MCF 10A (cell line): ENCODE data around the gene TUBGCP6. TPM values are rescaled to one million over a fixed set of nuclear protein-coding genes. Genes with fewer than 3 reads are reported as not detected.

Source experiments
- BruUV-seq: library from RNA; stranded (reverse); fragments of 400-500 nt; replicated peaks from 2 replicates; lab custom pipeline; 2021; lab: Mats Ljungman, UMichigan
- CTCF ChIA-PET: fragments of 300-600 bp; sonication (Branson Sonifier 250); formaldehyde crosslinking; extraction: SDS; loops from one replicate; lab custom pipeline; 2021; ENCODE audit warnings: antibody characterized with exemption, inconsistent platforms; lab: Yijun Ruan, JAX
- POLR2A ChIA-PET: fragments of 300-600, 350-650 bp; sonication (Branson Sonifier 250); formaldehyde crosslinking; extraction: SDS; loops from one replicate; lab custom pipeline; 2020; ENCODE audit warnings: antibody characterized with exemption, inconsistent platforms; lab: Yijun Ruan, JAX
- DNase-seq: peaks from one replicate; pipeline ENCODE4 v3.0.0-alpha.2; 2018; ENCODE audit not compliant: unreplicated experiment
- H3K27ac Mint-ChIP-seq: one replicate; pipeline ENCODE4 v1.8.0; 2022; ENCODE audit warnings: mild to moderate bottlenecking, low read depth, mixed read lengths; ENCODE audit not compliant: unreplicated experiment
- H3K27me3 Mint-ChIP-seq: one replicate; pipeline ENCODE4 v1.8.0; 2022; ENCODE audit warnings: mixed read lengths; ENCODE audit not compliant: insufficient read depth, unreplicated experiment
- H3K36me3 Mint-ChIP-seq: one replicate; pipeline ENCODE4 v1.8.0; 2022; ENCODE audit warnings: mild to moderate bottlenecking, moderate library complexity, mixed read lengths; ENCODE audit not compliant: insufficient read depth, unreplicated experiment
- H3K4me1 Mint-ChIP-seq: one replicate; pipeline ENCODE4 v1.8.0; 2022; ENCODE audit warnings: mixed read lengths; ENCODE audit not compliant: insufficient read depth, unreplicated experiment
- H3K4me3 Mint-ChIP-seq: one replicate; pipeline ENCODE4 v1.8.0; 2022; ENCODE audit warnings: mild to moderate bottlenecking, moderate library complexity, mixed read lengths; ENCODE audit not compliant: unreplicated experiment
- H3K9me3 Mint-ChIP-seq: one replicate; pipeline ENCODE4 v1.8.0; 2022; ENCODE audit warnings: mixed read lengths; ENCODE audit not compliant: unreplicated experiment
- CTCF ChIP-seq: fragments of 200-600 bp; IDR thresholded peaks from one replicate; pipeline ENCODE4 v1.8.0; 2022; ENCODE audit warnings: antibody characterized with exemption, mild to moderate bottlenecking; ENCODE audit not compliant: unreplicated experiment
- intact Hi-C: fragments of 100-400 bp; cut with micrococcal nuclease; formaldehyde crosslinking; loops from 2 replicates; pipeline ENCODE4 v1.14.1; 2022
- total RNA-seq: library from RNA; stranded (reverse); gene quantifications from 2 replicates; pipeline ENCODE4 v1.2.3, GENCODE V29; 2022

The TUBGCP6 gene
- total RNA-seq, 1 experiment from 2014 or later = 27.9 TPM

DNA sequence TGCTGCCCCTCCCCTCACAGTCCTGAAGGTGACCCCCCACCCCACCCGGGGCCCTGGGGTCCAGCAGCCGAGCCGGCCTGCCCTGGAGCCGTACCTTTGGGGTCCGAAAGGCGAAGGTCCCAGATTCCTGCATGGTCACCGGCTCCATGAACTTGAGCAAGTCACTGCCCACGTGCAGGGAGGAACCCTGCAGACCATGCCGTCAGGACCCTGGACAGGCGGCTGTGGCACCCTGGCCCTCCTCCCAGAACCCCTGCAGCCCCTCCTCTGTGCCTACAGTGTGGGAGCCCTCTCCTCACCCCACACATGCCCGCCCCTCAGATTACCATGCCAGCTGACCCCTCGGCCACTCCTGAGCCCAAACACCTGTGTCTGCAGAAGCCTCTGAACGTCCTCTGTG, 39.7 kb upstream of the TUBGCP6 start:
- ChIA-PET POLR2A (interaction anchor here (0.6 to 0.8 kb wide), 2 partner anchors 13 to 21 kb away, joined by 3 to 4 read pairs; no protein-coding TSS in a partner anchor), CTCF (interaction anchor here (0.6 to 0.7 kb wide), 2 partner anchors 8 to 19 kb away, joined by 4 read pairs; no protein-coding TSS in a partner anchor)
- H3K9me3 Mint-ChIP-seq = no peaks in the 10 kb centered on the region
- H3K27ac Mint-ChIP-seq = no peak overlapping the region
- no peak for DNase-seq
- peaks cover 4% of the 10 kb centered on the region for H3K4me1 Mint-ChIP-seq
- no peak overlapping the region for H3K4me3 Mint-ChIP-seq
- TF ChIP-seq CTCF = no peak
- BruUV-seq = no TSS peak
- no peaks in the 10 kb centered on the region for H3K27me3 Mint-ChIP-seq
- intact Hi-C loops = no loop called here
- peaks cover 76% of the 10 kb centered on the region for H3K36me3 Mint-ChIP-seq

DNA sequence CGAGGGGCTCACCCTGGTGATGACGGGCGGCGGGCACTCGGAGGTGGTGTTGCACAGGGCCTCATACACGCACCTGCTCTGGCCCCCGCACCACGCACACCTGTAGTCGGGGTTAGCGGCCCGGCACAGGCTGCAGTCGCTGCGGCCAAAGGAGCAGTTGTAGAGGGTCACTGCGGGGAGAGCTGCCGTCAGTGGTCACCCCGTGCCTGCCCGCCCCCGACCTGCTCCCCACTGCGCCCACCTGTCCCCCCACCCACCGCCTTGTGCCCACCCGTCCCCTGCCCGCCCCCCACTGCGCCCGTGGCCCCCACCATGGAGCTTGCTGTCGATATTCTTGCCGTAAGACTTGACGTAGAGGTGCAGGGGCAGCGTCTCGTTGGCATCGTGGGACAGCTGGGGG, 39.0 kb upstream of the TUBGCP6 start:
- no peak overlapping the region for H3K4me3 Mint-ChIP-seq

DNA sequence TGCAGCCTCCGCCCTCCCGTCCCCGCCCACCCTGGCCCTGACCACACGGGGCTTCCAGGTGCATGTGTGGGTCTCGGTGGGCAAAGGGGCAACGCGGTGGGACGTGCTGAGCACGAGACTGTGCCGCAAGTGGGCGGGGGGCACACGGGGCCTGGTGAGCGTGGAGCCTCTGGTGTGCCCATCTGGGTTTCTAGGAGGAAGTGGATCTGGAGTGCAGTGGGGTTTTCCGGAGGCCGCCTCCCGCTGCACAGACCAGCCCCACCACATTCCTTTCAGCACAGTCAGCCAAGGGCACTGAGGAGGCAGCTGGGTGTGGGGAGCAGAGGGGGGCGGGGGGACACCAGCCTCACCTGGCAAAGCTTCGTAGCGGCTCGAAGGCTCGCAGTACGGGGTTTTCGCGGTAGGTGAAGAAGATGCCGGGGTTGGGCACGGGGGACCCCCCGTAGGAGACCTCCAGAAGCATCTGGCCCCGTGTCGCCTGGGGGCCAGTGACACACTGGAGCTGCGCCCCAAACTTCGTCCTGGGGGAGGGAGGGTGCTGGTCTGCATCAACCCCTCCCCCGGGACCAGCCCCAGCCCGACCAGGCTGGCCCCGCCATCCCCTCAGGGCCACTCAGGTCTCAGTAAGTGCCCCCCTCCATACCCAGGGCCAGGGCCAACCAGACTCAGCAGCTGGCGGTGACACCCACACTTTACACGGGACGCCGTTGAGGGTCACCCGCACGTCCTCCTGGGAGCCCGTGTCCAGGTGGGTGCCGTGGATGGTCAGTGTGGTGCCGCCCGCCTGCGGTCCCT, 37.7 kb upstream of the TUBGCP6 start:
- peak; percentile 84 for DNase-seq
- Mint-ChIP-seq H3K4me3 (peak overlapping the region; percentile 44), H3K36me3 (peaks cover 80% of the 10 kb centered on the region), H3K4me1 (peaks cover 4% of the 10 kb centered on the region), H3K27ac (no peak overlapping the region), H3K27me3 (no peaks in the 10 kb centered on the region), H3K9me3 (no peaks in the 10 kb centered on the region)
- ChIA-PET CTCF (interaction anchor here (0.6 to 1.7 kb wide), 4 partner anchors 10 to 334 kb away, joined by 3 to 5 read pairs (median 3); no protein-coding TSS in a partner anchor), POLR2A (interaction anchor here (0.5 to 2.9 kb wide), 5 partner anchors 11 to 135 kb away, joined by 3 to 22 read pairs (median 4); partner anchors contain the start of gene MAPK12)
- TF ChIP-seq CTCF = no peak
- no TSS peak for BruUV-seq
- intact Hi-C loops = loop anchor here (1.0 to 2.0 kb wide), 3 partner anchors 22 to 60 kb away; partner anchors contain the start of genes DENND6B and PPP6R2

More for the DNA sequence above, 39.0 kb upstream of the TUBGCP6 start:
- Mint-ChIP-seq H3K27ac (no peak overlapping the region), H3K9me3 (no peaks in the 10 kb centered on the region), H3K36me3 (peaks cover 75% of the 10 kb centered on the region), H3K27me3 (no peaks in the 10 kb centered on the region), H3K4me1 (peaks cover 4% of the 10 kb centered on the region)
- POLR2A ChIA-PET = interaction anchor here (1.1 to 2.9 kb wide), 2 partner anchors 21 to 38 kb away, joined by 3 to 22 read pairs; no protein-coding TSS in a partner anchor
- intact Hi-C loops = loop anchor here (2.0 kb wide), 2 partner anchors 43 to 59 kb away; partner anchors contain the start of genes DENND6B and PPP6R2
- CTCF ChIA-PET = interaction anchor here (0.6 kb wide), 1 partner anchor 20 kb away, joined by 4 read pairs; no protein-coding TSS in a partner anchor
- TF ChIP-seq CTCF = no peak
- no TSS peak for BruUV-seq
- no peak for DNase-seq

DNA sequence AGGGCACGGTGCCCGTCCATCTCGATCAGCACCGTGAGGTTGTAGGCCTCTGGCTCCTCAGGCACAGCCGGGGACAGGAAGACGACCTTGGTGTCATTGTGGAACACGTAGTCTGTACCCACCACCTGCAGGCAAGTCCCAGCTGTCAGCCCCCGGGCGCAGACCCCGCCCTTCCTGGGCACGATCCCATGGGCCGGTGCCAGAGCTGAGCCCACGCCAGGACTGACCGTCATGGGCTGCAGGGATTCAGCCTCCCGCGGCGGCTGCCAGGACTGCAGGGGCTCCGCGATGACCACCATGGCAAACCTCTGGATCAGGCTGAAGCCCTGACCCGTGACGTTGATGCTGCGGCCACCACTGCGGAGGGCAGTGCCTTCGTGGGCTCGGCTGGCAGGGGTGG, 37.1 kb upstream of the TUBGCP6 start:
- Mint-ChIP-seq H3K36me3 (peaks cover 86% of the 10 kb centered on the region), H3K27me3 (no peaks in the 10 kb centered on the region), H3K27ac (no peak overlapping the region), H3K4me3 (peak overlapping the region; percentile 44), H3K4me1 (peaks cover 4% of the 10 kb centered on the region), H3K9me3 (no peaks in the 10 kb centered on the region)
- CTCF ChIA-PET = interaction anchor here (0.7 to 1.7 kb wide), 3 partner anchors 10 to 60 kb away, joined by 3 to 5 read pairs (median 3); no protein-coding TSS in a partner anchor
- BruUV-seq = no TSS peak
- intact Hi-C loops = loop anchor here (1.0 to 2.0 kb wide), 3 partner anchors 22 to 61 kb away; partner anchors contain the start of genes DENND6B and PPP6R2
- TF ChIP-seq CTCF = no peak
- DNase-seq = no peak
- POLR2A ChIA-PET = interaction anchor here (0.6 to 2.9 kb wide), 4 partner anchors 10 to 23 kb away, joined by 3 to 22 read pairs (median 4); partner anchors contain the start of gene MAPK12
